DMS114 treated with DMSO at 0.1 percent for 48 hours (cell line): ENCODE results near the gene HLA-G.
"Not testable (repeated sequence)": the region's sequence is repeated elsewhere in the genome, so short reads cannot be mapped to it uniquely, and the experiment has no call there.

Experiments
- DNase-seq: peaks from one replicate; lab custom pipeline; 2025; ENCODE audit not compliant: unreplicated experiment; lab: John Stamatoyannopoulos, UW

Gene HLA-G

DNA sequence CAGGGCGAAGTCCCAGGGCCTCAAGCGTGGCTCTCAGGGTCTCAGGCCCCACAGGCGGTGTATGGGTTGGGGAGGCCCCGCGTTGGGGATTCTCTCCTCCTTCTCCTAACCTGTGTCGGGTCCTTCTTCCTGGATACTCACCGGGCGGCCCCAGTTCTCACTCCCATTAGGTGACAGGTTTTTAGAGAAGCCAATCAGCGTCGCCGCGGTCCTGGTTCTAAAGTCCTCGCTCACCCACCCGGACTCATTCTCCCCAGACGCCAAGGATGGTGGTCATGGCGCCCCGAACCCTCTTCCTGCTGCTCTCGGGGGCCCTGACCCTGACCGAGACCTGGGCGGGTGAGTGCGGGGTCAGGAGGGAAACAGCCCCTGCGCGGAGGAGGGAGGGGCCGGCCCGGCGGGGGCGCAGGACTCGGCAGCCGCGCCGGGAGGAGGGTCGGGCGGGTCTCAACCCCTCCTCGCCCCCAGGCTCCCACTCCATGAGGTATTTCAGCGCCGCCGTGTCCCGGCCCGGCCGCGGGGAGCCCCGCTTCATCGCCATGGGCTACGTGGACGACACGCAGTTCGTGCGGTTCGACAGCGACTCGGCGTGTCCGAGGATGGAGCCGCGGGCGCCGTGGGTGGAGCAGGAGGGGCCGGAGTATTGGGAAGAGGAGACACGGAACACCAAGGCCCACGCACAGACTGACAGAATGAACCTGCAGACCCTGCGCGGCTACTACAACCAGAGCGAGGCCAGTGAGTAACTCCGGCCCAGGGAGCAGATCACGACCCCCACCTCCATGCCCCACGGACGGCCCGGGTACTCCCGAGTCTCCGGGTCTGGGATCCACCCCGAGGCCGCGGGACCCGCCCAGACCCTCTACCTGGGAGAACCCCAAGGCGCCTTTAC is at the start of gene HLA-G:
Gene HLA-G, plus strand, starts transcription at position 247 of the 892 bp plus-strand sequence. Its CDS starts 20 bp downstream, at position 267.
- no peak for DNase-seq

DNA sequence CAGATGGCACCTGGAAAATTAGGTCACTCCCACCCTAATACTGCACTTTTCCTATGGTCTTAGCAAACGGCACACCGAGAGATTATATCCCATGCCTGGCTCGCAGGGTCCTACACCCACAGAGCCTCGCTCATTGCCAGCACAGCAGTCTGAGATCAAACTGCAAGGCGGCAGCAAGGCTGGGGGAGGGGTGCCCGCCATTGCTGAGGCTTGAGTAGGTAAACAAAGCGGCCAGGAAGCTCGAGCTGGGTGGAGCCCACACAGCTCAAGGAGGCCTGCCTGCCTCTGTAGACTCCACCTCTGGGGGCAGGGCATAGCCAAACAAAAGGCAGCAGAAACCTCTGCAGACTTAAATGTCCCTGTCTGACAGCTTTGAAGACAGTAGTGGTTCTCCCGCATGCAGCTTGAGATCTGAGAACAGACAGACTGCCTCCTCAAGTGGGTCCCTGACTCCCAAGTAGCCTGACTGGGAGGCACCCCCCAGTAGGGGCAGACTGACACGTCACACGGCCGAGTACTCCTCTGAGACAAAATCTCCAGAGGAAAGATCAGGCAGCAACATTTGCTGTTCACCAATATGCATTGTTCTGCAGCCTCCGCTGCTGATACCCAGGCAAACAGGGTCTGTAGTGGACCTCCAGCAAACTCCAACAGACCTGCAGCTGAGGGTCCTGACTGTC is 47.5 kb upstream of the HLA-G start:
- DNase-seq = not testable (repeated sequence)

DNA sequence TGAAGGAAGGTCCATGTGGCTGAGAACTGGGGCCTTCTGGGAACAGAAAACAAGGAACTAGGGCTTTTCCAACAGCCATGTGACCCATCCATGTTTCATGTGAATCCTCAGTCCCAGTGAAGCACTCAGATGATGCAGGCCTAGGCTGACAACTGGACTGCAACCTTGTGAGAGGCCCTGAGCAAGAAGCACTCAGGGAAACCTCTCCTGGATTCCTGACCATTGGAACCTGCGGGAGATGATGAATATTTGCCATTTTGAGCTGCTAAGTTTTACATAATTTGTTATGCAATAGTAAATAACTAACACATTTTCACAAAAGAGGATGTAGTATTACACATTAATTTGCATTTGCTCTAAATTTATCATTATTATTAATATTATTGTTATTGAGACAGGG is 38.4 kb upstream of the HLA-G start:
- no peak for DNase-seq

GRCh38 chr6:29790626-29791025 is 37.0 kb upstream of the HLA-G start:
- no peak for DNase-seq

DNA sequence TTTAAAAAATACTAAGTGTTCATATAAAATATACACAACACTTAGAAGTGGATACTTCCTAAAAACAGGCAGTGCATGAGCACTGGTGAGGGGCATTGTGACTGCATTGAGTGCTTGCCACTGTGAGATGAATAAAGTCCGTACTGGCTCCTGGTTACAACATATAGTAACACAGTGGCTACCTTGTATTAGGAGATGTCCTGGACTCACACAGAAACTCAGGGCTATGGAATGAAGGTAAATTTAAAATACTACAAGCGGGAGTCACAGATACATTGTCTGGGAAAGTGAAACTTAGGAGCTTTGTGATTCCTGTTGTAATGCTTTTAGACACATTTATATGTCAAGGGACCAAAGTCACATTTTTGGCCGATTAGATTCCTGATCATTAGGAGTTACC is 36.5 kb upstream of the HLA-G start:
- DNase-seq = no peak

- DNase-seq = no peak
These were observed 35.9 kb upstream of the HLA-G start for GRCh38 chr6:29791786-29792122.

- DNase-seq = peak; percentile 19
These were observed 35.2 kb upstream of the HLA-G start for GRCh38 chr6:29792123-29793035.

GRCh38 chr6:29793036-29793356 is 34.6 kb upstream of the HLA-G start:
- no peak for DNase-seq

DNA sequence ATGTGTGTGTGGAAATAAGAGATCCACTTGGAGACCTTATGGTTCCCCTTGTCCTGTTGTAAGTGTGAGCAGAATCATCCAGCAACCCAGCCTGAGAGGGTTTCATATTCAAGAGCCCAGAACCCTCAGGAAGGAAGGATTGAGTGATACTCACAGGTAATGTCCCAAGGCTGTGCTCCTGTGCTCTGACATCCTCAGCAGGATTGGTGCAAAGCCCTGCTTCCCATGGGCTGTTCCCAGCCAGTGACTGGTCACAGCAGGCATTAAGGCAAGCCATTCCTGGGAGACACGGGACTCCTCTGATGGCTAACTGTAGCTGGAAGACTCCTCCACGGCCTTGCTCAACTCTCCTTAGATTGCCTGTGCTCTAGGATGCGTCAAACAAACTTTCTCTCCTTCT is 33.8 kb upstream of the HLA-G start:
- DNase-seq = no peak

GRCh38 chr6:29796026-29796425 is 31.6 kb upstream of the HLA-G start:
- no peak for DNase-seq

- no peak for DNase-seq
These were observed 30.5 kb upstream of the HLA-G start for GRCh38 chr6:29797135-29797534.

DNA sequence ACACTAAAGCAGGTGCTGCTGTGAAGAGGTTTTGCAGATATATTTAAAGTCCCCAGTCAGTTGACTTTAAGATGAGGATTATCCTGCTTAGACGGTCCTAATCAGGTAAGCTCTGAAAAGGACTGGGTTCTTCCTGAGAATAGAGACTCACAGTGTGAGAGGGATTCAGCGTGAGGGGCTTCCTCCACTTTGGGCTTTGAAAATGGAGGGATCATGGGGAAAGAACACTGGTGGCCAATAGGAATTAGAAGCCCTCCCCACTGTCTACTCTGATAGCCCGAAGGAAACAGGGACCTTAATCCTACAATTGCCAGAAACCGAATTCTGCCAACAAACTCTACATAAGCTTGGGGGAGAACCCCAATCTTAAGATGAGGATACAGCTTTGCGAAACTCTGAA is 29.7 kb upstream of the HLA-G start:
- no peak for DNase-seq

GRCh38 chr6:29800254-29800653 is 27.4 kb upstream of the HLA-G start:
- no peak for DNase-seq

GRCh38 chr6:29806387-29806786 is 21.2 kb upstream of the HLA-G start:
- no peak for DNase-seq

DNA sequence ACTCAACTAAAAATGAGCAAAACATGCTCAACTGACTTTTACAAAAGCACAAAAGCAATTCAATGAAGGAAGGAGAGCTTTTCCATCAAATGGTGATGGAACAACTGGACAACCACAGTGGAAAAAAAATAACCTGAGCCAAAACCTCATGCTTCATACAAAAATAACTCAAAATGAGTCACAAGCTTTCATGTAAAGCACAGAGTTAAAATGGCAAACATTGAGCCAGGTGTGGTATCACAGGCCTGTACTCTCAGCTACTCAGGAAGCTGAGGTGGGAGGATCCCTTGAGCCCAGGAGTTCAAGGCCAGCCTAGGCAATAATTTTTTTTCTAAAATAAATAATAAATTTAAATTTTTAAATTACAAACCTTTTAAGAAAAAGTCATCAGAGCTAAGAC is 18.4 kb upstream of the HLA-G start:
- DNase-seq = no peak

- DNase-seq = no peak
These were observed 17.3 kb upstream of the HLA-G start for GRCh38 chr6:29810371-29810770.

DNA sequence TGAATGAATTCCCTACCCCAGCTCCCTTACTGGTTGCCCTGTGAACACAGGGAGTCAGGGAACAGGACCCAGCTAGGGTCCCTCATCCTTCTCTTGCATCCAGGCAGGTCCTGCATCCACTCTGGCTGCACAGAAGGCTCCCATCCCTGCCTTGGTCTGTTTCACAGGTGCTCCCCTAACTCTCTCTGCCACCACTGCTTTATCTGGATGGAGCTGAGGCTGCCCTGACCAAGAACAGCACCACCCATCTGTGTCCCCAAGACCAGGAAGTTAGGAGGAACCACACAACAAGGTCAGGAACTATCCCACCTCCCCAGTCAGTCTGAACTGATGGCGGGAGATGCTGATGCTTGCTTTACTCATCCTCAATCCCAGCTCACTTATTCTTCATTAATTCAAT is 16.2 kb upstream of the HLA-G start:
- no peak for DNase-seq

DNA sequence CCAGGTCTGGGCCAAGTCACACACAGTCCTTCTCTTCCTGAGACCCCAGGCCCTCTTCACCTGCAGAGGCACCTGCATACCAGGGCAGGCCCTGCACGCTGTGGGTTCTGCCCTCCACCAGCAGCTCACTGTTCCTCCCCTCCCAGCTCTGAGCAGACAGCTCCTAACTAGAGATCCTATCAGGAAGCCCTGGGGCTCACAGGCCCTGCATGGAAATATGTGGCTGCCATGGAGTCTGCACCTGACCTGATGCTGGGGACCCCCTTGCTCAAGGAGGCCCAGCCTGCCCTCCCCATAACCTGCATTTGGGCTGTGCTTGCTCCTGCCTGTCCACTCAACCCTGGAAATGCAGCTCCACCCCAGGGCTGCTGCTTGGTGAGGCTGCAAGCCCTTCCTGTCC is 14.6 kb upstream of the HLA-G start:
- no peak for DNase-seq

GRCh38 chr6:29813809-29814208 is 13.8 kb upstream of the HLA-G start:
- DNase-seq = no peak

- DNase-seq = no peak
These were observed 13.1 kb upstream of the HLA-G start for GRCh38 chr6:29814379-29815117.
